Fibroblast of lung (primary cell): ENCODE measurements around the gene SRD5A1.

Experiments used
- CTCF ChIP-seq, 2 donors: IDR thresholded peaks in 1 of 2; conservative IDR thresholded peaks in 1 of 2; 1 replicate in 1 of 2; 2 replicates in 1 of 2; pipeline ENCODE4 v1.5.1; 2011 to 2012; ENCODE audit warnings: low read length in 2 of 2, control low read depth in 1 of 2, inconsistent platforms in 1 of 2, low read depth in 1 of 2, mild to moderate bottlenecking in 1 of 2
- EZH2 ChIP-seq: IDR thresholded peaks from 2 replicates; pipeline ENCODE4 v1.5.1; 2012; ENCODE audit warnings: low read length, control low read depth, mild to moderate bottlenecking; ENCODE audit errors: missing control alignments

GRCh38 chr5:6649681-6650080 lies 16.4 kb downstream of the SRD5A1 start:
- TF ChIP-seq EZH2: no peak
- TF ChIP-seq CTCF (conservative IDR thresholded peaks at IDR 0.05 in 1 of 2, IDR thresholded peaks at IDR 0.05 in 1 of 2; ENCODE audit: low read depth in 1 of 2, low read length in 2 of 2): no peak
